ENCODE data around the gene PLEKHA7.

DNA sequence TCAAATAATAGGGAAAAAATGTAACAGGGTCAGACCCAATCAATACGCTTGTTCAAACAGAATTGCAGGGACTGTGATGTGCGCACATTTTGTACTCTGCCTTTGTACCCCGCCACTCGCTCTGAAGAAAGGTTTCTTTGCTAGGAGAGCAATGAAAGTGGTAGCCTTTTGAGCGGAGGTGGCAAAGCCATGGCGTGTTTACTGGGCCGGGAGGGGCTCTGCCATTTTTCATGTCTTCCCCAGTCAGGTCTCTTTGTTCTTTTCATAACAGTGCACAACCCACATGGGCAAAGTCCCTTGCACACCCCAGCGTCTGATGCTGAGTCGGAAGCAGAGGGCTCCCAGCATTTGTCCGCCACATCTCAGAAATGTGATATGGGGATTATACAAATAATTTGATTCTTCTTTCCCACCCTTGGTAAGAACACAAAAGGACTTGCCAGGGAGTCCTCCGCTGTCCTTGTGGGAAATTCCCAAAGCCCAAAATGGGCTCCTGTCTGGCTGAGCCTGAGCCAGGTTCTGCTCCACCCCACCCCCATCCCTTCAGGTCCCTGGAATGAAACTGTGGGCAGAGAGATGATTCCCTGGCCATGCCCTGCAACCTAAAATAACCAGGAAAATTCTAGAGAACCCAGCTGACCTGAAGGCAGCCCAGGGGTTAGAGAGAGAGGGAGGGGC lies 239.1 kb downstream of the PLEKHA7 start:
- TF ChIP-seq, protein P1, sequence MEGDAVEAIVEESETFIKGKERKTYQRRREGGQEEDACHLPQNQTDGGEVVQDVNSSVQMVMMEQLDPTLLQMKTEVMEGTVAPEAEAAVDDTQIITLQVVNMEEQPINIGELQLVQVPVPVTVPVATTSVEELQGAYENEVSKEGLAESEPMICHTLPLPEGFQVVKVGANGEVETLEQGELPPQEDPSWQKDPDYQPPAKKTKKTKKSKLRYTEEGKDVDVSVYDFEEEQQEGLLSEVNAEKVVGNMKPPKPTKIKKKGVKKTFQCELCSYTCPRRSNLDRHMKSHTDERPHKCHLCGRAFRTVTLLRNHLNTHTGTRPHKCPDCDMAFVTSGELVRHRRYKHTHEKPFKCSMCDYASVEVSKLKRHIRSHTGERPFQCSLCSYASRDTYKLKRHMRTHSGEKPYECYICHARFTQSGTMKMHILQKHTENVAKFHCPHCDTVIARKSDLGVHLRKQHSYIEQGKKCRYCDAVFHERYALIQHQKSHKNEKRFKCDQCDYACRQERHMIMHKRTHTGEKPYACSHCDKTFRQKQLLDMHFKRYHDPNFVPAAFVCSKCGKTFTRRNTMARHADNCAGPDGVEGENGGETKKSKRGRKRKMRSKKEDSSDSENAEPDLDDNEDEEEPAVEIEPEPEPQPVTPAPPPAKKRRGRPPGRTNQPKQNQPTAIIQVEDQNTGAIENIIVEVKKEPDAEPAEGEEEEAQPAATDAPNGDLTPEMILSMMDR (conservative IDR thresholded peaks at IDR 0.05; ENCODE audit: low read length): no peak
- TF ChIP-seq EZH2phosphoT487 (IDR thresholded peaks at IDR 0.05; ENCODE audit: borderline replicate concordance, low read depth, low read length): no peak
